GM13977 (cell line): ENCODE data around the gene IRAK3.
"Not testable (repeated sequence)": the region's sequence is repeated elsewhere in the genome, so short reads cannot be mapped to it uniquely, and the experiment has no call there.

ENCODE experiments used
- DNase-seq: peaks from one replicate; pipeline ENCODE4 v3.0.0; 2012; ENCODE audit warnings: low spot score
- in situ Hi-C: fragments of 300-500 bp; cut with MboI; formaldehyde crosslinking; loops from one replicate; pipeline ENCODE4 v1.12.0; 2022; ENCODE audit warnings: low sequenced_read_pairs, low pct_unique_long_range_greater_than_20kb, mixed read lengths, inconsistent platforms; ENCODE audit not compliant: unreplicated experiment
- TF ChIP-seq, protein P1 (sequence below): IDR thresholded peaks from 2 replicates; pipeline ENCODE4 v1.5.1; 2012; ENCODE audit warnings: mild to moderate bottlenecking, control low read depth; ENCODE audit not compliant: insufficient read depth; ENCODE audit errors: extremely low read depth, missing control alignments

IRAK3 gene

DNA sequence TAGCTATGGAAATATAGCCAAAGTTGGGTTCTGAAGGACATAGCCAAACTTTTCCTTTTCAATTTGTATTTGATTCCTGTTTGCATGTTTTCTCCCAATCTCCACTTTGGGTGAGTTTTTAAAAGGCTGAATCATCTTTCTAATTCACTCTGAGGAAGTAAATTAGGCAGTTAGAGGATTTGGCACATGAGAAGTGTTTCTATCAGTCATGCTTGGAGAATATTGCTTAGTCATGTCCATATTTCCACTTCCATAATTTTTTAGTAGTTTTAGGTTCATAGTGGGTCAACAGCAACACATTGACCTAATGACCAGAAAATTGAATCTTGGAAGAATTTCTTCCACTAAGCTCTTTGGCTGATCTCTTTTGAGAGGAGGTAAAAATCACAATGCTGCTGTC lies 21.8 kb downstream of the IRAK3 start:
- no peak for DNase-seq
- TF ChIP-seq, protein P1, sequence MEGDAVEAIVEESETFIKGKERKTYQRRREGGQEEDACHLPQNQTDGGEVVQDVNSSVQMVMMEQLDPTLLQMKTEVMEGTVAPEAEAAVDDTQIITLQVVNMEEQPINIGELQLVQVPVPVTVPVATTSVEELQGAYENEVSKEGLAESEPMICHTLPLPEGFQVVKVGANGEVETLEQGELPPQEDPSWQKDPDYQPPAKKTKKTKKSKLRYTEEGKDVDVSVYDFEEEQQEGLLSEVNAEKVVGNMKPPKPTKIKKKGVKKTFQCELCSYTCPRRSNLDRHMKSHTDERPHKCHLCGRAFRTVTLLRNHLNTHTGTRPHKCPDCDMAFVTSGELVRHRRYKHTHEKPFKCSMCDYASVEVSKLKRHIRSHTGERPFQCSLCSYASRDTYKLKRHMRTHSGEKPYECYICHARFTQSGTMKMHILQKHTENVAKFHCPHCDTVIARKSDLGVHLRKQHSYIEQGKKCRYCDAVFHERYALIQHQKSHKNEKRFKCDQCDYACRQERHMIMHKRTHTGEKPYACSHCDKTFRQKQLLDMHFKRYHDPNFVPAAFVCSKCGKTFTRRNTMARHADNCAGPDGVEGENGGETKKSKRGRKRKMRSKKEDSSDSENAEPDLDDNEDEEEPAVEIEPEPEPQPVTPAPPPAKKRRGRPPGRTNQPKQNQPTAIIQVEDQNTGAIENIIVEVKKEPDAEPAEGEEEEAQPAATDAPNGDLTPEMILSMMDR: no peak
- in situ Hi-C loops: no loop called here

DNA sequence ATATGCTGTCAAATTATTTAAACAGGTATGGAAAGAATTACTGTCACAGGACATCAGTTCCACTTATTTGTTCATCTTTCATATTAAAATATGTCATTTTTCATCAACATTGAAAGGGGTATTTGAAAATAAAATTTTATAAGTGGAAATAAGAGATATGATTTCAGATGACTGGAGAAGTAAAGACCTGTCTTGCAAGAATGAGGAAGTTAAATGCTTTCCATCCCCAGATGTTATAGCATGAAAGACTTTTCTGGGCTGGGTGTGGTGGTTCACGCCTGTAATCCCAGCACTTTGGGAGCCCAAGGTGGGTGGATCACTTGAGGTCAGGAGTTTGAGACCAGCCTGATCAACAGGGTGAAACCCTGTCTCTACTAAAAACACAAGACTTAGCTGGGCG lies 22.6 kb downstream of the IRAK3 start:
- in situ Hi-C loops, DNase-seq: not testable (repeated sequence)

DNA sequence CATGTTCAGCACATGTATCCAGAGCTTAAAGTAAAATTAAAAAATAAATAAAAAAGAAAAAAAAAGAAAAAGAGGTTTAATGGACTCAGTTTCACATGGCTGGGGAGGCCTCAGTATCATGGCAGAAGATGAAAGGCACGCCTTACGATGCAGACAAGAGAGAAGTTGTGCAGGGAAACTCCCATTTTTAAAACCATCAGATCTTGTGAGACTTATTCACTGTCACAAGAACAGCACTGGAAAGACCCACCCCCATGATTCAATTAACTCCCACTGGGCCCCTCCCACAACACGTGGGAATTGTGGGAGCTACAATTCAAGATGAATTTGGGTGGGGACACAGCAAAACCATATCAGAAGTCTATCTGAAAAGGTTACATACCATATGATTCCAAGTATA lies 24.0 kb downstream of the IRAK3 start:
- in situ Hi-C loops: not testable (repeated sequence)

DNA sequence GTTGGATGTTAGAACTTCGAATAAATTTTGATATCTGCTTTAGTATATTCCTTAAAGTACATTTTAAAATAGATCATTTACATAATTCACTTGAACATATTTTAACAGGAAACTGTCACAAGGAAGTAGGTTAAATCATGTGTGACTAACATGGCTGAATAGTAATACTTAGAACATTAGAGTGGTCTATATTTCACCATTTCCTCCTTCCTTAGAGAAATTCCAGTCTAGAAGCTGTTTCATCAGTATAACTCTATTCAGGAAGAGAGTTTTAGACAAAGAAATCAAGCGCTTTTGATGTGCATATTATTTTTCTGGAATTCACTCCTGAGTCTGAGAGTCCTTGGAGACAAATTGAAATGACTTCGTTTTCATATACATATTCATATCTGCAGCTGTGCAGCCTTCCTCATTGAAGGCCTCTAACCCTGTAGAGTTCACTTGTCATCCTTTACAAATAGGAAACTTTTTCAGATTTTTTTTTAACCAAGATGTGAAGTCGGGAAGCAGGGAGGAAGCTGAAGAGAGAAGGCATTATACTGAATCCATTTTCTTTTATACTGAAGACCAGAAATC lies 28.4 kb downstream of the IRAK3 start:
- in situ Hi-C loops: no loop called here
- no peak for DNase-seq
- TF ChIP-seq, protein P1: no peak

More for the DNA sequence above, 24.0 kb downstream of the IRAK3 start:
- not testable (repeated sequence) for DNase-seq

DNA sequence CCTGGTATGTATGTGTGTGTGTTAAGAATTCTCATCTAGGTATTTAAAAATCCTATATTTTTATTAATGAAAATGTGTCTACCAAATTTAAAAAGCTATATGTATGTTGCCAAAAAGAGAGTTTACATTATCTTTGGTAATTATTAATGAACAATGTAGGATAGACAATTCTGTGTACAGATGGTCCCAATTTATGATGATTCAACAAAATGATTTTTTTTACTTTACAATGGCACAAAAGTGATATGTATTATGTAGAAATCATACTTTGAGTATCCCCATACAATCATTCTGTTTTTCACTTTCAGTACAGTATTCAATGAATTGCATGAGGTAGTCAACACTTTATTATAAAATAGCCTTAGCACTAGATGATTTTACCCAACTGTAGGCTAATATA lies 39.4 kb downstream of the IRAK3 start:
- DNase-seq: no peak
- in situ Hi-C loops: no loop called here
- TF ChIP-seq, protein P1: no peak

DNA sequence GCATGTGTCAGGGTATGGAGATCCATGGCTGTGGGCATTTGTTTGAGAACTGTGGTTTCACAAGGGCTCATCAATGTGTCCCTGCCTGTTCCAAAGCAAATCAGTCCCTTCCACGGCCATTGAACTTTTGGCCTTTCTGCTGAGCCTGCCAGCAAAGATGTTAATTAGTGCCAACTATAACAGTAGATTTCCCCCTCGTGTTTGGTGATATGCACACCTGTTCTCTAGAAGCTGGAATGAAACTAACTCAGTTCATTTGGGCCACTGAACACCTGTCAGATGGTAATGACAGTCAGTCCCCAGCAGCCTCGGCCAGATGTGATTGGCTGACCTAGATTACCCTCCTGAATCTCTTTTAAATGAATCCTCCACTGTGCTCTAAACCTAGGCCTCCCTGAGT lies 43.2 kb downstream of the IRAK3 start:
- TF ChIP-seq, protein P1: no peak
- in situ Hi-C loops: no loop called here
- DNase-seq: peak; percentile 37

DNA sequence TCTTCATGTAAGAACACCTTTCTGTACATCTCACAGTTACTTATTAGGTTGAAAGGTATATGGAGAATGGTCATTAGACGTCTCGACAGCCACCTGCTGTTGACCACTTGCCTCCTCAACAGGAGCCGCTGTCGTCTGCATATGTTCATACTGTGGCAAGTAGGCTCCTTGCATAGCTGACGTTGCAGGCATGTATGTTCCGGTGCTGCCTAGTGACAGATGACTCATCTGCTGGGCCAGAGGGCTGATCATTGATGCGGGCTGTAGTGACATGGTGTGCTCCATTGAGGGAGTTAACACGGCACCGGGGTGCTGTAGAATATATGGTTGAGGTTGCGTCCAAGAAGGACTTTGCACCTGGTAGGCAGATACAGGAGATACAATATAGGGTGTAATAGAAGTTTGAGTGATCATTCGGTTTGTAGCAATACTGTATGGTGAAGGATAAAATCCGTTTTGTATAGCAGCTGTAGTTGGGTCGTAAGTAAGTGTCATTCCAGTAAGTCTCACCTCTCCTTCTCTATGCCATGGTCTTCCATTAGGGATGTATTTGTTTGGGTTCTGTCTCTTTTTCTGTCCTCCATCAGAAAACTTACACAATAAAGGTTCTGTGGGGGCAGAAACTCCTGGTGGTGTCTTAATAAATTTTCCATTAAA lies 45.2 kb downstream of the IRAK3 start:
- DNase-seq: peak; percentile 51
- in situ Hi-C loops: not testable (repeated sequence)
- TF ChIP-seq, protein P1: peak; percentile 30
